ENCODE results near the gene MRPL39. TPM values are rescaled to one million over a fixed set of nuclear protein-coding genes. Genes with fewer than 3 reads are reported as not detected.

The MRPL39 gene
- total and polyA plus RNA-seq, 2 donors (not counting 3 experiments of a cell fraction or from before 2014, with no cell fraction given): 10.4 to 25.2 TPM

GRCh38 chr21:25638660-25639550 lies 31.6 kb upstream of the MRPL39 start, which contains the start of gene JAM2:
TSS of gene JAM2 (plus strand) at chr21:25639258. CDS start at chr21:25639822, 564 bp downstream.
- Histone ChIP-seq H2AFZ (ENCODE audit: low read depth, low read length) (peak within 1 kb of the TSS; percentile 83), H3K4me2 (ENCODE audit: insufficient read depth, low read length) (peak within 1 kb of the TSS; percentile 83), H3K9me3 (replicated peaks; ENCODE audit: control insufficient read depth, insufficient read depth, low read length) (no peaks in the 10 kb centered on the region), H3K79me2 (ENCODE audit: control insufficient read depth, insufficient read depth, low read length) (no peaks in the 10 kb centered on the region), H3K27ac (ENCODE audit: insufficient read depth, low read depth, low read length) (no peak within 1 kb of the TSS), H3K36me3 (ENCODE audit: control insufficient read depth in 2 of 2, extremely low read depth in 1 of 2, insufficient read depth in 2 of 2, low read length in 2 of 2) (no peaks in the 10 kb centered on the region), H3K4me3 (replicated peaks in 1 of 3; ENCODE audit: insufficient read depth in 1 of 3, low read depth in 1 of 3, low read length in 3 of 3) (peak within 1 kb of the TSS; percentile 31 to 59 (median 59)), H4K20me1 (replicated peaks; ENCODE audit: control insufficient read depth, extremely low read depth, insufficient read depth, low read length) (no peaks in the 10 kb centered on the region), H3K9ac (replicated peaks; ENCODE audit: extremely low read depth, insufficient read depth, low read length) (peak within 1 kb of the TSS; percentile 13), H3K4me1 (ENCODE audit: control insufficient read depth, extremely low read depth, insufficient read depth, low read length) (peaks cover 12% of the 10 kb centered on the region), H3K9me1 (replicated peaks; ENCODE audit: control insufficient read depth, extremely low read depth, insufficient read depth, low read length) (no peaks in the 10 kb centered on the region), H3K27me3 (ENCODE audit: control insufficient read depth in 2 of 2, insufficient read depth in 2 of 2, low read length in 2 of 2) (peaks cover 16 to 38% of the 10 kb centered on the region in 2 experiments)
- FAIRE-seq (peak; percentile 28), DNase-seq (ENCODE audit: low read depth, low spot score) (peak; percentile 10)
- no TSS peak for BruUV-seq (replicated peaks)
- intact Hi-C loops (cut with micrococcal nuclease) (loop anchor here (1.0 kb wide), 1 partner anchor 31 kb away; no protein-coding TSS in a partner anchor), dilution Hi-C loops (cut with MboI; ENCODE audit: extremely low pct_ligation_motif_present, low sequenced_read_pairs) (no loop called here)
- POLR2A ChIA-PET: no interaction called here
- no peak for TF ChIP-seq POLR2A (IDR thresholded peaks at IDR 0.05; ENCODE audit: low read depth, low read length)
- TF ChIP-seq FOS (IDR thresholded peaks at IDR 0.05; ENCODE audit: borderline replicate concordance, insufficient read depth, low read length): no peak
- no peak for TF ChIP-seq EZH2 (IDR thresholded peaks at IDR 0.05; ENCODE audit: borderline replicate concordance, low read depth, low read length, severe bottlenecking)
- TF ChIP-seq CTCF (IDR thresholded peaks at IDR 0.05; ENCODE audit: extremely low read depth in 1 of 2, insufficient read depth in 1 of 2, low read depth in 1 of 2, low read length in 2 of 2): no peak
- TF ChIP-seq POLR2AphosphoS5 (IDR thresholded peaks at IDR 0.05; ENCODE audit: insufficient read depth, low read depth, low read length): no peak
- no peak for TF ChIP-seq MYC (IDR thresholded peaks at IDR 0.05; ENCODE audit: low read depth, low read length)
- TF ChIP-seq, protein P1, sequence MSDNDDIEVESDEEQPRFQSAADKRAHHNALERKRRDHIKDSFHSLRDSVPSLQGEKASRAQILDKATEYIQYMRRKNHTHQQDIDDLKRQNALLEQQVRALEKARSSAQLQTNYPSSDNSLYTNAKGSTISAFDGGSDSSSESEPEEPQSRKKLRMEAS (IDR thresholded peaks at IDR 0.05; ENCODE audit: insufficient read depth, insufficient read length): no peak
- TF ChIP-seq JUN (IDR thresholded peaks at IDR 0.05; ENCODE audit: borderline replicate concordance, insufficient read depth, insufficient read length, low read depth): no peak
- TF ChIP-seq GATA2 (IDR thresholded peaks at IDR 0.05; ENCODE audit: insufficient read depth, insufficient read length, low read depth, low read length): no peak
- CTCF ChIA-PET: no interaction called here

All from endothelial cell of umbilical vein (primary cell).